Mucosa of stomach (tissue), 1 donor: ENCODE results near the gene HSPB8.

Experiments
- H3K27me3 ChIP-seq: one replicate; pipeline ENCODE4 v1.7.0; 2013; ENCODE audit warnings: mild to moderate bottlenecking, low read length; ENCODE audit not compliant: control insufficient read depth, insufficient read depth
- H3K36me3 ChIP-seq: one replicate; pipeline ENCODE4 v1.7.0; 2013; ENCODE audit warnings: low read length; ENCODE audit not compliant: control insufficient read depth, insufficient read depth
- H3K4me1 ChIP-seq: one replicate; pipeline ENCODE4 v1.7.0; 2013; ENCODE audit warnings: mild to moderate bottlenecking, low read length; ENCODE audit not compliant: control insufficient read depth, insufficient read depth
- H3K4me3 ChIP-seq: one replicate; pipeline ENCODE4 v1.7.0; 2013; ENCODE audit warnings: low read length
- H3K9ac ChIP-seq: one replicate; pipeline ENCODE4 v1.7.0; 2013; ENCODE audit warnings: mild to moderate bottlenecking, low read length, moderate library complexity
- H3K9me3 ChIP-seq: one replicate; pipeline ENCODE4 v1.7.0; 2013; ENCODE audit warnings: mild to moderate bottlenecking, low read length, moderate library complexity; ENCODE audit not compliant: control insufficient read depth
- donor health status: Pancreatic carcinoma.

Gene HSPB8

GRCh38 chr12:119178544-119179334 is at the start of gene HSPB8:
Gene HSPB8, plus strand, starts transcription at chr12:119178931. Its CDS starts 382 bp downstream, at chr12:119179313.
- no peaks in the 10 kb centered on the region for H3K36me3 ChIP-seq

DNA sequence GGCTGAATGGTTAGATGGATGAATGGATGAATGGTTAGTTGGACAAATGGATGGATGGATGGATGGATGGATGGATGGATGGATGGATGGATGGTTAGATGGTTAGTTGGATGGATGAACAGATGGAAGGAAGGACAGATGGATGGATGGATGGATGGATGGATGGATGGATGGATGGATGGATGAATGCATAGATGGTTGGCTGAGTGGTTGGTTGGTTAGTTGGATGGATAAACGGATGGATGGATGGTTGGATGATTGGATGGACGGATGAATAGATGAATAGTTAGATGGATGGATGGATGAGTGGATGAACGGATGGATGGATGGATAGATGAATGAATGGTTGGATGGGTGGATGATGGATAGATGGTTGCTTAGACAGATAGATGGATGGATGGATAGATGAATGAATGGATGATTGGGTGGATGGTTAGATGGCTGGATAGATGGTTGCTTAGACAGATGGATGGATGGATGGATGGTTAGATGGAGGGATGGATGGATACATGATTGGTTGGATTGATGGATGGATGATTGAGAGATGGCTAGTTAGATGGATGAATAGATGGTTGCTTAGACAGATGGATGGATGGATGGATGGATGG is 48.8 kb upstream of the HSPB8 start:
- Histone ChIP-seq H3K4me1 (no peaks in the 10 kb centered on the region), H3K36me3 (no peaks in the 10 kb centered on the region), H3K4me3 (no peak overlapping the region), H3K9me3 (no peaks in the 10 kb centered on the region), H3K27me3 (no peaks in the 10 kb centered on the region), H3K9ac (no peak overlapping the region)

More at GRCh38 chr12:119178544-119179334, at the start of gene HSPB8:
- peaks cover 13% of the 10 kb centered on the region for H3K27me3 ChIP-seq
- no peak within 1 kb of the TSS for H3K4me3 ChIP-seq
- H3K4me1 ChIP-seq = peaks cover 7% of the 10 kb centered on the region
- H3K9me3 ChIP-seq = no peaks in the 10 kb centered on the region
- H3K9ac ChIP-seq = peak within 1 kb of the TSS; percentile 62

DNA sequence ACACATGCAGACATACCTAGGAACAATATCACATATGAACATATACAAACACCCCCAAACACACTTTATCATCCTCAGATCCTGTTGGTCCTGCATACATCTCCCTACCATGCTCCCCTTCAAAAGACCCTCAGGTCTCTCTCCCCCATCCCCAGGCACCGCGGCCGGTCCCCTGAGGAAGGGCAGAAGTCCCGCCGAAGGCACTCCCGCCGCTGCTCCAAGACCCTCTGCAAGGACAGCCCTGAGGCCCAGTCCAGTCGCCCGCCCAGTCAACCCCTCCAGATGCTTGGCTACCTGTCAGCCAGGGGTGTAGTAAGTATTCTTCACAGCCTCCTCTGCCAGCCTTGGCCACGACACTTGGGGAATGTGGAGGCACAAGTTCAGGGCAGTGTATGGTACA is 48.2 kb upstream of the HSPB8 start:
- H3K9ac ChIP-seq = no peak overlapping the region
- no peak overlapping the region for H3K4me3 ChIP-seq
- no peaks in the 10 kb centered on the region for H3K27me3 ChIP-seq
- no peaks in the 10 kb centered on the region for H3K36me3 ChIP-seq
- no peaks in the 10 kb centered on the region for H3K9me3 ChIP-seq
- H3K4me1 ChIP-seq = no peaks in the 10 kb centered on the region

- no peaks in the 10 kb centered on the region for H3K36me3 ChIP-seq
- H3K27me3 ChIP-seq = no peaks in the 10 kb centered on the region
- no peaks in the 10 kb centered on the region for H3K4me1 ChIP-seq
- no peaks in the 10 kb centered on the region for H3K9me3 ChIP-seq
- no peak overlapping the region for H3K9ac ChIP-seq
- H3K4me3 ChIP-seq = no peak overlapping the region
Observed at GRCh38 chr12:119134284-119135072, 44.3 kb upstream of the HSPB8 start.

DNA sequence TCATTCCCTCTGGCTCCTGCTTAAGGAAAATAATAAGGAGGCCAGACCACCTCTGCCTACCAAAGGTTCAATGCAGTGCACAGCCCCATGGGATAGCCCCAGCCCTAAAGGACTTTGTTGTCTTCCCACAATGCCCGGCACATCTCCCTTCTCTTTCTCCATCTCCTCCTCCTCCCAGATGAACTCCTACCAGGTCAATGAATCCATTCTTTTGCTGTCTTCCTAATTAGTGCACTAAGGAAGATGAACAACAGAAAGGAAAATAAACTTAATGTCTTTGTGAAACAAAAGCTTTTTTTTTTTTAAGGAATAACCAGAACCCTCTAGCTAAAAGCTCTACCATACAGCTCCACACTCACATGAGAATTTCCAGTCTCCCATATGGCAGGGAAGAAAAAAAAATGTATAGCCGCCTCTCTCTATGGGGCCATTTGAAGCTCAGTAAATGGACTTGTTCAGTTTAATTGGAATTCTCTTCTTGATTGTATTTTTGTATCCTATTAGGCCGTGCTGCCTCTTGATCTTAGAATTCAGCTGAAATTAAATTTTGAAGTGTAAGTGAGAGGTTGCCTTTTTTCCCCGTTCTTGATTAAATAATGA is 41.8 kb upstream of the HSPB8 start:
- no peaks in the 10 kb centered on the region for H3K9me3 ChIP-seq
- H3K4me3 ChIP-seq = no peak overlapping the region
- H3K9ac ChIP-seq = no peak overlapping the region
- H3K36me3 ChIP-seq = no peaks in the 10 kb centered on the region
- H3K4me1 ChIP-seq = no peaks in the 10 kb centered on the region
- no peaks in the 10 kb centered on the region for H3K27me3 ChIP-seq

- Histone ChIP-seq H3K4me3 (no peak overlapping the region), H3K9ac (no peak overlapping the region), H3K4me1 (no peaks in the 10 kb centered on the region), H3K27me3 (no peaks in the 10 kb centered on the region), H3K9me3 (no peaks in the 10 kb centered on the region), H3K36me3 (no peaks in the 10 kb centered on the region)
Observed at GRCh38 chr12:119139448-119139847, 39.3 kb upstream of the HSPB8 start.

DNA sequence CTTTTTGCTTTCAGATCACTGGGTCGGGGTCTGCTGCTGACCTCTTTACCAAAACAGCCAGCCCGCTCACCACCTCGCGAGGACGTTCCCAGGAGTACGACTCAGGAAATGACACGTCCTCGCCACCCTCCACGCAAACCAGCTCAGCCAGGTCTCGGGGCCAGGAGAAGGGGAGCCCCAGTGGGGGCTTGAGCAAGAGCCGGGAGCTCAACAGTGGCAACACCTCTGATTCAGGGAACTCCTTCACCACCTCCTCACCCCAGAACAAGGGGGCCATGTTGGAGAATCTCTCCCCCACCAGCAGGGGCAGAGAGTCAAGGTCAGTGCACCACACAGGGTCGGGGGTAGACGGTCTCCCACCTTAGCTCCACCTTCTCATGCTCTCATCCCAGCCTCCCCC is 33.4 kb upstream of the HSPB8 start:
- H3K9me3 ChIP-seq = no peaks in the 10 kb centered on the region
- no peak overlapping the region for H3K4me3 ChIP-seq
- H3K27me3 ChIP-seq = peaks cover 5% of the 10 kb centered on the region
- no peak overlapping the region for H3K9ac ChIP-seq
- no peaks in the 10 kb centered on the region for H3K4me1 ChIP-seq
- no peaks in the 10 kb centered on the region for H3K36me3 ChIP-seq

- Histone ChIP-seq H3K27me3 (peaks cover 5% of the 10 kb centered on the region), H3K4me3 (no peak overlapping the region), H3K4me1 (no peaks in the 10 kb centered on the region), H3K9ac (no peak overlapping the region), H3K36me3 (no peaks in the 10 kb centered on the region), H3K9me3 (no peaks in the 10 kb centered on the region)
Observed at GRCh38 chr12:119147847-119148448, 30.8 kb upstream of the HSPB8 start.

GRCh38 chr12:119149270-119149669 is 29.5 kb upstream of the HSPB8 start:
- Histone ChIP-seq H3K9me3 (no peaks in the 10 kb centered on the region), H3K4me1 (no peaks in the 10 kb centered on the region), H3K36me3 (no peaks in the 10 kb centered on the region), H3K4me3 (no peak overlapping the region), H3K9ac (no peak overlapping the region), H3K27me3 (peaks cover 5% of the 10 kb centered on the region)

GRCh38 chr12:119151445-119152026 is 27.2 kb upstream of the HSPB8 start:
- H3K36me3 ChIP-seq = no peaks in the 10 kb centered on the region
- no peak overlapping the region for H3K4me3 ChIP-seq
- H3K9me3 ChIP-seq = no peaks in the 10 kb centered on the region
- H3K4me1 ChIP-seq = no peaks in the 10 kb centered on the region
- H3K27me3 ChIP-seq = no peaks in the 10 kb centered on the region
- H3K9ac ChIP-seq = no peak overlapping the region
